Nephron progenitor cell (in vitro differentiated cells): ENCODE results near the gene C10orf53.

Experiments used
- DNase-seq: peaks from one replicate; pipeline ENCODE4 v3.0.0; 2021
- H3K27ac Mint-ChIP-seq: 2 replicates; pipeline ENCODE4 v1.8.0; 2021; ENCODE audit warnings: mild to moderate bottlenecking, moderate library complexity, mixed read lengths
- H3K27me3 Mint-ChIP-seq: 2 replicates; pipeline ENCODE4 v1.8.0; 2021; ENCODE audit warnings: mild to moderate bottlenecking, low read depth, mixed read lengths; ENCODE audit not compliant: poor library complexity
- H3K36me3 Mint-ChIP-seq: 2 replicates; pipeline ENCODE4 v1.8.0; 2021; ENCODE audit warnings: low read depth, mixed read lengths
- H3K4me1 Mint-ChIP-seq: 2 replicates; pipeline ENCODE4 v1.8.0; 2021; ENCODE audit warnings: mixed read lengths
- H3K4me3 Mint-ChIP-seq: 2 replicates; pipeline ENCODE4 v1.8.0; 2021; ENCODE audit warnings: mild to moderate bottlenecking, moderate library complexity, mixed read lengths
- H3K9me3 Mint-ChIP-seq: 2 replicates; pipeline ENCODE4 v1.8.0; 2021; ENCODE audit warnings: mild to moderate bottlenecking, moderate library complexity, mixed read lengths
- CTCF ChIP-seq: fragments of 200-600 bp; sonication (generic); IDR thresholded peaks from 2 replicates; pipeline ENCODE4 v1.5.0; 2021; ENCODE audit warnings: antibody characterized with exemption

The C10orf53 gene

GRCh38 chr10:49746626-49747302, 67.3 kb downstream of the C10orf53 start:
- Mint-ChIP-seq H3K4me3 (no peak overlapping the region), H3K9me3 (no peaks in the 10 kb centered on the region), H3K27ac (no peak overlapping the region), H3K36me3 (no peaks in the 10 kb centered on the region), H3K4me1 (no peaks in the 10 kb centered on the region), H3K27me3 (peaks cover 8% of the 10 kb centered on the region)
- no peak for TF ChIP-seq CTCF
- no peak for DNase-seq
